ENCODE results near the gene DGKI. TPM values are rescaled to one million over a fixed set of nuclear protein-coding genes. Genes with fewer than 3 reads are reported as not detected.

DGKI gene
- total RNA-seq, 4 donors from 2014 or later, result 0.64 to 1.2 (median 1.00) TPM; not detected in 1

GRCh38 chr7:137434946-137435345 is 411.8 kb downstream of the DGKI start:
- Histone ChIP-seq H3K36me3 (no peaks in the 10 kb centered on the region), H3K4me1 (no peaks in the 10 kb centered on the region), H3K27me3 (no peaks in the 10 kb centered on the region), H3K4me3 (no peak overlapping the region), H3K27ac (no peak overlapping the region), H3K9me3 (no peaks in the 10 kb centered on the region)
- TF ChIP-seq CTCF (IDR thresholded peaks at IDR 0.05), result no peak
- no peak for TF ChIP-seq EP300 (IDR thresholded peaks at IDR 0.05; ENCODE audit: low read depth)
- intact Hi-C loops (cut with DNase I; ENCODE audit: low total_unique reads), result no loop called here
- in situ Hi-C loops (cut with MboI; ENCODE audit: low pct_ligation_motif_present in 1 of 4, low pct_unique_long_range_greater_than_20kb in 1 of 4, low sequenced_read_pairs in 3 of 4), result no loop called here
- DNase-seq, result no peak

- Histone ChIP-seq H3K27me3 (no peaks in the 10 kb centered on the region), H3K4me1 (no peaks in the 10 kb centered on the region), H3K36me3 (no peaks in the 10 kb centered on the region), H3K4me3 (no peak overlapping the region), H3K9me3 (no peaks in the 10 kb centered on the region), H3K27ac (no peak overlapping the region)
- in situ Hi-C loops (cut with MboI; ENCODE audit: low pct_ligation_motif_present in 1 of 4, low pct_unique_long_range_greater_than_20kb in 1 of 4, low sequenced_read_pairs in 3 of 4) (no loop called here), intact Hi-C loops (cut with DNase I; ENCODE audit: low total_unique reads) (no loop called here)
- DNase-seq, result no peak
- TF ChIP-seq EP300 (IDR thresholded peaks at IDR 0.05; ENCODE audit: low read depth) (no peak), POLR2AphosphoS5 (IDR thresholded peaks at IDR 0.05) (no peak), POLR2A (IDR thresholded peaks at IDR 0.05) (no peak), CTCF (IDR thresholded peaks at IDR 0.05) (no peak)
These were observed 412.2 kb downstream of the DGKI start for GRCh38 chr7:137434530-137434929.

- Histone ChIP-seq H3K4me1 (no peaks in the 10 kb centered on the region), H3K4me3 (no peak overlapping the region), H3K27ac (no peak overlapping the region), H3K36me3 (no peaks in the 10 kb centered on the region), H3K27me3 (no peaks in the 10 kb centered on the region), H3K9me3 (no peaks in the 10 kb centered on the region)
- TF ChIP-seq EP300 (IDR thresholded peaks at IDR 0.05; ENCODE audit: low read depth), result no peak
- no peak for TF ChIP-seq POLR2AphosphoS5 (IDR thresholded peaks at IDR 0.05)
- TF ChIP-seq CTCF (IDR thresholded peaks at IDR 0.05), result no peak
- no peak for TF ChIP-seq POLR2A (IDR thresholded peaks at IDR 0.05)
- intact Hi-C loops (cut with DNase I; ENCODE audit: low total_unique reads), result no loop called here
- in situ Hi-C loops (cut with MboI; ENCODE audit: low pct_ligation_motif_present in 1 of 4, low pct_unique_long_range_greater_than_20kb in 1 of 4, low sequenced_read_pairs in 3 of 4), result no loop called here
- no peak for DNase-seq
These were observed 423.5 kb downstream of the DGKI start for GRCh38 chr7:137423321-137423720.

GRCh38 chr7:137421366-137421765 is 425.4 kb downstream of the DGKI start:
- H3K4me1 ChIP-seq, result no peaks in the 10 kb centered on the region
- no peaks in the 10 kb centered on the region for H3K9me3 ChIP-seq
- DNase-seq, result no peak
- H3K4me3 ChIP-seq, result no peak overlapping the region
- H3K36me3 ChIP-seq, result no peaks in the 10 kb centered on the region
- intact Hi-C loops (cut with DNase I; ENCODE audit: low total_unique reads), result no loop called here
- no peak for TF ChIP-seq EP300 (IDR thresholded peaks at IDR 0.05; ENCODE audit: low read depth)
- TF ChIP-seq POLR2A (IDR thresholded peaks at IDR 0.05), result no peak
- TF ChIP-seq POLR2AphosphoS5 (IDR thresholded peaks at IDR 0.05), result no peak
- TF ChIP-seq CTCF (IDR thresholded peaks at IDR 0.05), result no peak
- 47 to 58% methylated on average over 3 of the region's 3 CpGs for WGBS, 2 donors (ENCODE audit: low coverage in 1 of 2)
- no peak overlapping the region for H3K27ac ChIP-seq
- H3K27me3 ChIP-seq, result no peaks in the 10 kb centered on the region
- in situ Hi-C loops (cut with MboI; ENCODE audit: low pct_ligation_motif_present in 1 of 4, low pct_unique_long_range_greater_than_20kb in 1 of 4, low sequenced_read_pairs in 3 of 4), result no loop called here
